HEK293T (cell line): ENCODE measurements around the gene LIN52.

Experiments
- CTCF ChIA-PET: fragments of 350-600 bp; formaldehyde crosslinking; extraction: SDS; loops from one replicate; lab custom pipeline; 2021; ENCODE audit warnings: antibody characterized with exemption, inconsistent platforms; lab: Yijun Ruan, JAX
- POLR2A ChIA-PET: fragments of 350-600 bp; formaldehyde crosslinking; extraction: SDS; loops from one replicate; lab custom pipeline; 2020; ENCODE audit warnings: antibody characterized with exemption, inconsistent platforms; lab: Yijun Ruan, JAX
- DNase-seq: peaks from one replicate; pipeline ENCODE4 v3.0.0; 2012; ENCODE audit warnings: mixed read lengths; ENCODE audit errors: extremely low spot score
- ARNT ChIP-seq: fragments of 450-650 bp; IDR thresholded peaks from 2 replicates; pipeline ENCODE4 v1.6.1; 2017; ENCODE audit warnings: mild to moderate bottlenecking
- BHLHE40 ChIP-seq: fragments of 450-650 bp; IDR thresholded peaks from 2 replicates; pipeline ENCODE4 v1.6.1; 2016; ENCODE audit warnings: mild to moderate bottlenecking, moderate library complexity, borderline replicate concordance
- CTBP1 ChIP-seq: fragments of 450-650 bp; IDR thresholded peaks from 2 replicates; pipeline ENCODE4 v1.6.1; 2016; ENCODE audit warnings: borderline replicate concordance
- ELF4 ChIP-seq: fragments of 450-650 bp; IDR thresholded peaks from 2 replicates; pipeline ENCODE4 v1.6.1; 2017; ENCODE audit warnings: antibody characterized with exemption
- FOXA1 ChIP-seq: fragments of 450-650 bp; IDR thresholded peaks from 2 replicates; pipeline ENCODE4 v1.6.1; 2016; ENCODE audit warnings: mild to moderate bottlenecking
- FOXK2 ChIP-seq: fragments of 450-650 bp; IDR thresholded peaks from 2 replicates; pipeline ENCODE4 v1.6.1; 2016; ENCODE audit warnings: mild to moderate bottlenecking
- FOXM1 ChIP-seq: fragments of 450-650 bp; IDR thresholded peaks from 2 replicates; pipeline ENCODE4 v1.6.1; 2017; ENCODE audit warnings: mild to moderate bottlenecking, borderline replicate concordance
- HDGF ChIP-seq: fragments of 450-650 bp; IDR thresholded peaks from 2 replicates; pipeline ENCODE4 v1.6.1; 2017; ENCODE audit warnings: antibody characterized with exemption, borderline replicate concordance
- L3MBTL2 ChIP-seq: fragments of 450-650 bp; conservative IDR thresholded peaks from 2 replicates; pipeline ENCODE4 v1.6.1; 2016; ENCODE audit warnings: mild to moderate bottlenecking
- LEF1 ChIP-seq: fragments of 450-650 bp; IDR thresholded peaks from 2 replicates; pipeline ENCODE4 v1.6.1; 2017; ENCODE audit warnings: mild to moderate bottlenecking, borderline replicate concordance
- NFRKB ChIP-seq: fragments of 450-650 bp; IDR thresholded peaks from 2 replicates; pipeline ENCODE4 v1.6.1; 2016; ENCODE audit warnings: mild to moderate bottlenecking, moderate library complexity
- PKNOX1 ChIP-seq: fragments of 450-650 bp; IDR thresholded peaks from 2 replicates; pipeline ENCODE4 v1.6.1; 2016
- SP1 ChIP-seq: fragments of 450-650 bp; IDR thresholded peaks from 2 replicates; pipeline ENCODE4 v1.6.1; 2017
- SUZ12 ChIP-seq: fragments of 450-650 bp; IDR thresholded peaks from 2 replicates; pipeline ENCODE4 v1.6.1; 2016; ENCODE audit warnings: mild to moderate bottlenecking
- TARDBP ChIP-seq: fragments of 450-650 bp; IDR thresholded peaks from 2 replicates; pipeline ENCODE4 v1.6.1; 2016
- ZNF384 ChIP-seq: fragments of 450-650 bp; IDR thresholded peaks from 2 replicates; pipeline ENCODE4 v1.6.1; 2016

LIN52 gene

GRCh38 chr14:74241652-74242017, 156.9 kb downstream of the LIN52 start:
- ChIA-PET POLR2A (no interaction called here), CTCF (no interaction called here)
- DNase-seq: no peak
- TF ChIP-seq SP1 (no peak), PKNOX1 (no peak), SUZ12 (no peak), HDGF (no peak), FOXM1 (no peak), BHLHE40 (no peak), LEF1 (no peak), FOXK2 (no peak), NFRKB (no peak), ARNT (no peak), ELF4 (no peak), ZNF384 (no peak)

GRCh38 chr14:74242021-74242779, 157.4 kb downstream of the LIN52 start:
- ChIA-PET CTCF (no interaction called here), POLR2A (no interaction called here)
- no peak for DNase-seq

GRCh38 chr14:74242780-74243042, 158.0 kb downstream of the LIN52 start:
- TF ChIP-seq SP1: no peak
- CTCF ChIA-PET: no interaction called here
- DNase-seq: no peak
- POLR2A ChIA-PET: no interaction called here

More at GRCh38 chr14:74242021-74242779, 157.4 kb downstream of the LIN52 start:
- TF ChIP-seq FOXK2 (no peak), L3MBTL2 (no peak), ARNT (no peak), NFRKB (no peak), LEF1 (no peak), BHLHE40 (no peak), HDGF (no peak), PKNOX1 (no peak), TARDBP (no peak), SP1 (no peak), ZNF384 (no peak), CTBP1 (no peak), ELF4 (no peak), FOXA1 (no peak), SUZ12 (no peak), FOXM1 (no peak)

GRCh38 chr14:74243051-74243450, 158.3 kb downstream of the LIN52 start:
- TF ChIP-seq TARDBP: no peak
- TF ChIP-seq ELF4: no peak
- ChIA-PET CTCF (no interaction called here), POLR2A (no interaction called here)
- DNase-seq: no peak

GRCh38 chr14:74244115-74244514, 159.4 kb downstream of the LIN52 start:
- ChIA-PET CTCF (interaction anchor here (0.6 kb wide), 1 partner anchor 50 kb away, joined by 7 read pairs; no protein-coding TSS in a partner anchor), POLR2A (no interaction called here)

GRCh38 chr14:74245292-74245691, 160.5 kb downstream of the LIN52 start:
- ChIA-PET CTCF (no interaction called here), POLR2A (interaction anchor here (1.0 kb wide), 1 partner anchor 57 kb away, joined by 3 read pairs; the partner anchor contains the start of gene ABCD4)
- DNase-seq: no peak
- TF ChIP-seq ELF4 (no peak), LEF1 (no peak), SP1 (no peak)

More at GRCh38 chr14:74244115-74244514, 159.4 kb downstream of the LIN52 start:
- peak; percentile 42 for DNase-seq
- no peak for TF ChIP-seq NFRKB
- TF ChIP-seq TARDBP: no peak
- no peak for TF ChIP-seq SUZ12
- TF ChIP-seq PKNOX1: no peak
- TF ChIP-seq FOXK2: no peak
- TF ChIP-seq FOXM1: no peak
- TF ChIP-seq ELF4: no peak
- TF ChIP-seq ARNT: no peak
- no peak for TF ChIP-seq CTBP1
- no peak for TF ChIP-seq ZNF384
- TF ChIP-seq BHLHE40: no peak
- no peak for TF ChIP-seq LEF1
- no peak for TF ChIP-seq L3MBTL2
- no peak for TF ChIP-seq FOXA1
- TF ChIP-seq HDGF: no peak
- TF ChIP-seq SP1: no peak

- no peak for DNase-seq
- POLR2A ChIA-PET: interaction anchor here (1.0 kb wide), 1 partner anchor 56 kb away, joined by 3 read pairs; the partner anchor contains the start of gene ABCD4
- CTCF ChIA-PET: interaction anchor here (0.8 to 0.9 kb wide), 2 partner anchors 12 to 28 kb away, joined by 3 to 4 read pairs; no protein-coding TSS in a partner anchor
Measured at GRCh38 chr14:74246542-74246941, 161.8 kb downstream of the LIN52 start.

More at GRCh38 chr14:74246542-74246941, 161.8 kb downstream of the LIN52 start:
- TF ChIP-seq NFRKB (no peak), HDGF (no peak), FOXA1 (no peak), TARDBP (no peak), PKNOX1 (no peak), FOXM1 (no peak), ARNT (no peak), SP1 (no peak), SUZ12 (no peak), FOXK2 (no peak), BHLHE40 (no peak), L3MBTL2 (no peak), CTBP1 (no peak), LEF1 (no peak), ZNF384 (no peak)
